ENCODE data around the gene TRIM15. TPM values are rescaled to one million over a fixed set of nuclear protein-coding genes. Genes with fewer than 3 reads are reported as not detected.
"Not testable (repeated sequence)": the region's sequence is repeated elsewhere in the genome, so short reads cannot be mapped to it uniquely, and the experiment has no call there.

TRIM15 gene
- total RNA-seq, 1 donor from 2014 or later: not detected

DNA sequence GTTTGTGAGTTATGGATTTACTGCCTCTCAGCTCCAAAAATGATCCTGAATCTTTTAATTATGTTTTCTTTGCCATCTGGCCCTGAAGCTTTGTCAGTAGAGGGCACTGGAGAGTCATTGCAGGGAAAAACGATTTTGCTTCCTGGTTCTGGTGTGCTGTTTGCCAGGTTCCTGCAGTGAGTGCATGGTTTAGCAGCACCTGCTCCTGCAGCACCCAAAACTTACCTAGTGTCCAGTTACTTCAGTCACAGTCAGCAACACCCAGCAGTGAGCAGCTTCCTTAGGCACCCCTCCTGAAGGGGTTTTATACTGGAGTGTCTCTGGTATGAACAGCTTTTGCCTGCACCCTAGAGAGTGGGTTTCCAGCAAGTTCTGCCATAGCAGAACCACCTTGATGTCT, 55.9 kb downstream of the TRIM15 start:
- TF ChIP-seq, protein P1, sequence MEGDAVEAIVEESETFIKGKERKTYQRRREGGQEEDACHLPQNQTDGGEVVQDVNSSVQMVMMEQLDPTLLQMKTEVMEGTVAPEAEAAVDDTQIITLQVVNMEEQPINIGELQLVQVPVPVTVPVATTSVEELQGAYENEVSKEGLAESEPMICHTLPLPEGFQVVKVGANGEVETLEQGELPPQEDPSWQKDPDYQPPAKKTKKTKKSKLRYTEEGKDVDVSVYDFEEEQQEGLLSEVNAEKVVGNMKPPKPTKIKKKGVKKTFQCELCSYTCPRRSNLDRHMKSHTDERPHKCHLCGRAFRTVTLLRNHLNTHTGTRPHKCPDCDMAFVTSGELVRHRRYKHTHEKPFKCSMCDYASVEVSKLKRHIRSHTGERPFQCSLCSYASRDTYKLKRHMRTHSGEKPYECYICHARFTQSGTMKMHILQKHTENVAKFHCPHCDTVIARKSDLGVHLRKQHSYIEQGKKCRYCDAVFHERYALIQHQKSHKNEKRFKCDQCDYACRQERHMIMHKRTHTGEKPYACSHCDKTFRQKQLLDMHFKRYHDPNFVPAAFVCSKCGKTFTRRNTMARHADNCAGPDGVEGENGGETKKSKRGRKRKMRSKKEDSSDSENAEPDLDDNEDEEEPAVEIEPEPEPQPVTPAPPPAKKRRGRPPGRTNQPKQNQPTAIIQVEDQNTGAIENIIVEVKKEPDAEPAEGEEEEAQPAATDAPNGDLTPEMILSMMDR (IDR thresholded peaks at IDR 0.05; ENCODE audit: partially characterized antibody, unreplicated experiment): peak; percentile 51
- H3K27ac Mint-ChIP-seq (ENCODE audit: unreplicated experiment): no peak overlapping the region

DNA sequence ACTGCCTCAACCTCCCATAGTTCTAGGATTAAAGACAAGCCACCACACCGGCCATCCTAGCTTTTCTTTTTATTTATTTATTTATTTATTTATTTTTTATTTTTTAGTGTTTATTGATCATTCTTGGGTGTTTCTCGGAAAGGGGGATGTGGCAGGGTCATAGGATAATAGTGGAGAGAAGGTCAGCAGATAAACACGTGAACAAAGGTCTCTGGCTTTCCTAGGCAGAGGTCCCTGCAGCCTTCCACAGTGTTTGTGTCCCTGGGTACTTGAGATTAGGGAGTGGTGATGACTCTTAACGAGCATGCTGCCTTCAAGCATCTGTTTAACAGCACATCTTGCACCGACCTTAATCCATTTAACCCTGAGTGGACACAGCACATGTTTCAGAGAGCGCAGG, 58.0 kb downstream of the TRIM15 start:
- not testable (repeated sequence) for H3K9me3 Mint-ChIP-seq (ENCODE audit: unreplicated experiment); H3K4me3 Mint-ChIP-seq (ENCODE audit: unreplicated experiment); DNase-seq; H3K27me3 Mint-ChIP-seq (ENCODE audit: unreplicated experiment)
- H3K4me1 Mint-ChIP-seq (ENCODE audit: low read depth, unreplicated experiment): peaks cover 11% of the 10 kb centered on the region
- H3K27ac Mint-ChIP-seq (ENCODE audit: unreplicated experiment): peak overlapping the region; percentile 88
- H3K36me3 Mint-ChIP-seq (ENCODE audit: unreplicated experiment): peaks cover 26% of the 10 kb centered on the region

More for the DNA sequence above, 55.9 kb downstream of the TRIM15 start:
- DNase-seq: no peak
- peaks cover 6% of the 10 kb centered on the region for H3K27me3 Mint-ChIP-seq (ENCODE audit: unreplicated experiment)
- no peak overlapping the region for H3K4me3 Mint-ChIP-seq (ENCODE audit: unreplicated experiment)
- H3K9me3 Mint-ChIP-seq (ENCODE audit: unreplicated experiment): peaks cover 10% of the 10 kb centered on the region
- peaks cover 22% of the 10 kb centered on the region for H3K4me1 Mint-ChIP-seq (ENCODE audit: low read depth, unreplicated experiment)
- H3K36me3 Mint-ChIP-seq (ENCODE audit: unreplicated experiment): peaks cover 22% of the 10 kb centered on the region

DNA sequence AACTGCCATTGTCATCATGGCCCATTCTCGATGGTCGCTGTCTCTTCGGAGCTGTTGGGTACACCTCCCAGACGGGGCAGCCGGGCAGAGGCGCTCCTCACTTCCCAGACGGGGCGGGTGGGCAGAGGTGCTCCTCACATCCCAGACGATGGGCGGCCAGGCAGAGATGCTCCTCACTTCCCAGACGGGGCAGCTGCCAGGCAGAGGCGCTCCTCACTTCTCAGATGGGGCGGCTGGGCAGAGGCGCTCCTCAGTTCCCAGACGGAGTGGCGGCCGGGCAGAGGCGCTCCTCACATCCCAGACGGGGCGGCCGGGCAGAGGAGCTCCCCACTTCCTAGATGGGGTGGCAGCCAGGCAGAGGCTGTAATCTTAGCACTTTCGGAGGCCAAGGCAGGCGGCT, 58.6 kb downstream of the TRIM15 start:
- not testable (repeated sequence) for H3K9me3 Mint-ChIP-seq (ENCODE audit: unreplicated experiment); DNase-seq; H3K4me3 Mint-ChIP-seq (ENCODE audit: unreplicated experiment); H3K4me1 Mint-ChIP-seq (ENCODE audit: low read depth, unreplicated experiment); H3K27me3 Mint-ChIP-seq (ENCODE audit: unreplicated experiment)
- peak overlapping the region; percentile 88 for H3K27ac Mint-ChIP-seq (ENCODE audit: unreplicated experiment)
- H3K36me3 Mint-ChIP-seq (ENCODE audit: unreplicated experiment): peaks cover 26% of the 10 kb centered on the region

Other genes with a start within 250 kb of the TRIM15 start
- gene HLA-A, start 221.0 kb upstream of the TRIM15 start, total RNA-seq (ENCODE audit: unreplicated experiment): 60.2 TPM
- gene POLR1H, start 102.3 kb upstream of the TRIM15 start, total RNA-seq (ENCODE audit: unreplicated experiment): 17.0 TPM
- gene PPP1R11, start 96.3 kb upstream of the TRIM15 start, total RNA-seq (ENCODE audit: unreplicated experiment): 52.3 TPM
- not detected for gene RNF39, start 87.8 kb upstream of the TRIM15 start, total RNA-seq (ENCODE audit: unreplicated experiment)
- gene TRIM31, start 50.5 kb upstream of the TRIM15 start, total RNA-seq (ENCODE audit: unreplicated experiment): not detected
- not detected for gene TRIM40, start 27.4 kb upstream of the TRIM15 start, total RNA-seq (ENCODE audit: unreplicated experiment)
- not detected for gene TRIM10, start 2.3 kb upstream of the TRIM15 start, total RNA-seq (ENCODE audit: unreplicated experiment)
- gene TRIM26, start 49.9 kb downstream of the TRIM15 start, total RNA-seq (ENCODE audit: unreplicated experiment): 58.5 TPM
- gene TRIM39, start 163.4 kb downstream of the TRIM15 start, total RNA-seq (ENCODE audit: unreplicated experiment): 14.0 TPM
- 36.7 TPM for gene RPP21, start 181.6 kb downstream of the TRIM15 start, total RNA-seq (ENCODE audit: unreplicated experiment)